HG02885 (cell line): ENCODE data around the gene MEF2D.

ENCODE experiments used
- ATAC-seq: cut with Tn5 transposase; IDR thresholded peaks from one replicate; pipeline ENCODE4 v1.9.1; 2021; ENCODE audit warnings: mild to moderate bottlenecking; ENCODE audit not compliant: unreplicated experiment, poor library complexity

Gene MEF2D

GRCh38 chr1:156502391-156502893, 1.9 kb upstream of the MEF2D start:
- no peak for ATAC-seq

DNA sequence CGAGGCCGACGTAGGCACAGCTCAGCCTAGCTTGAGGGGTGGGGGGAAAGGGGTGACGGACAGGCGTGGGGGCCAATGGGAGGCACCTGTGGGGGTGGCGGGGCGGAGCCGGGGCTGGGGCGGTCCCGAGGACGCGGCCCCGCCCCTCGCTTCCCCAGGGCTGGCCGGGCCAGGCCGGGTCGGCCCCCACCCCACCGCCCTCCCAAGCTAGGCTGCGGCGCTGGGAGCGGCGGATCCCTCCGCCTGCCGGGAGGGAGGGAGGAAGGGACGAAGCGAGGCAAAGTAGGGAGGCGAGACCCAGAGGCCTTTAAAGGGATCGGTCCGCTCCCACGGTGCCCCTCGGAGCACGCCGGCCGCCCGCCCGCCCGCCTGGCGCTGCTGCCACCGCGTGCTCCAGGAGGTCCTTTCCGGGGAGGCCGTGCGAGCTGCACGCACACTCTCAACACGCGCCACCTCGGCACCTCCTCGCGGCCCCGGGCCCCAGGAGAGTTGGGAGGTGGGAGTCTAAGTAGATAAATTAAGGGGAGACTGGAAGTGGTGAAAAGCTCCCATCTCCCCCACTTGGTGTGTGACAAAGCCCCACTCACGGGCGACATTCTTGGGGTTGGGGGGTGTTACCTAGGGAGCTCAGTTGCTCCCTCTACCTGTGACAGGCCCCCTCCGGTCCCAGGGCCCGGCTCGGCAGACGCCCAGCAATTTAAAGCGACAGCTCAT, 375 bp upstream of the MEF2D start:
- ATAC-seq, result peak; percentile 60

- ATAC-seq, result peak; percentile 0
Measured at GRCh38 chr1:156499842-156500542, 583 bp downstream of the MEF2D start.

GRCh38 chr1:156499194-156499841, 1.3 kb downstream of the MEF2D start:
- no peak for ATAC-seq

- ATAC-seq, result no peak
Measured at GRCh38 chr1:156498432-156499193, 2.0 kb downstream of the MEF2D start.

GRCh38 chr1:156497743-156498431, 2.7 kb downstream of the MEF2D start:
- ATAC-seq, result no peak

DNA sequence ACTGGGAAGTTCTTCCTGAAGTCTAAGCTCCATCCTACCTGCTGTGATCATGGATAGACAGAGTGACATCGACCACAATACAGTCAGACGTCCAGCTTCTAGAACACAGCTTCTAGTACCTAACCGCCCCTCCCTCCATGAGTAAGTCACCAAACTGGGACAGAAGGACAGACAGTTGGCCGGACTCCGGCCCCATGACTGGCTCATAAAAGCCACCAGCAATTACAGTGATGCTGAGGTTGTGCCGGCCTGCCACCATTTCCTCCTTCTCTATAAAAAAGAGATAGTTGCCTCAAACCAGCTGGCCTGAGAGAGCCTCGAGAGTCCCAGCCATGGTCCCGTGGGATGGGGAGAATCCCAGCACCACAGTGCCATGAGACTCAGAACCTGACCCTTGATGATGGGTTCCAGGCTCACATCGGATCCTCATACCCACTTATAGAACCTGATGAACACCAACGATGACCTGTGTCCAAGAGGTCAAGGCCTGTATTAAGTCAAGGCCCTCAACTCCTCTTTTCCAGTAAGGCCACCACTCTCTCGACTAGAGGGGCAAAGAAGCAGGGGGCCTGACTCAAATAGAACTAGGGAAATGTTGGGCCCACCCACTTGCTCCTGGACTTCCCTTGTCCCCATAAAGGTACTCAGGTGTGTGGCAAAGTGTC, 3.4 kb downstream of the MEF2D start:
- ATAC-seq, result no peak

- no peak for ATAC-seq
Measured at GRCh38 chr1:156496211-156496761, 4.3 kb downstream of the MEF2D start.

GRCh38 chr1:156495401-156496140, 5.0 kb downstream of the MEF2D start:
- no peak for ATAC-seq

GRCh38 chr1:156494309-156494895, 6.2 kb downstream of the MEF2D start:
- ATAC-seq, result no peak

- no peak for ATAC-seq
Measured at GRCh38 chr1:156493742-156494141, 6.8 kb downstream of the MEF2D start.

DNA sequence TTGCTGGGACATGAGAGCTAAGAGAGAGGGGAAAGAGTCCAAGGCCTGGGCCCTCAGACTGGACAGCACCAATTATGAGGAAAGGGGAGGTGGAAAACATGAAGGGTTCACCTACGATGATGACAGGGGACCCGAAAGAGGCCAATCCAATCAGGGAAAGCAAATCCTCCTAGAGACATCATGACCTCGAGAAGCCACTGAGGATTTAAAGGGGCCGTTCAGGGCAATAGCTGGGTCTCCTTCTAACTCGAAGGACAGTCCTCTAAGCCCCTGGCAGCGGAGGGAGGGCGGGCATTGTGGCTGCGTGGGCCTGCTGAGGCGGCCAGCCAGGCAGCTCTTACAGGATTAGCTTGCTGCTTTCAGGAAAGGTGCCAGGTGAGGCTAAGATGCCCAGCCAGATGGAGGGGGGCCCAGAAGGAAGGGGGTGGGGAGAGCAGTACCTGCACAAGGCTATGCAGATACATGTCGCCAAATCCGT, 7.4 kb downstream of the MEF2D start:
- ATAC-seq, result no peak

GRCh38 chr1:156492591-156493080, 7.9 kb downstream of the MEF2D start:
- ATAC-seq, result no peak

DNA sequence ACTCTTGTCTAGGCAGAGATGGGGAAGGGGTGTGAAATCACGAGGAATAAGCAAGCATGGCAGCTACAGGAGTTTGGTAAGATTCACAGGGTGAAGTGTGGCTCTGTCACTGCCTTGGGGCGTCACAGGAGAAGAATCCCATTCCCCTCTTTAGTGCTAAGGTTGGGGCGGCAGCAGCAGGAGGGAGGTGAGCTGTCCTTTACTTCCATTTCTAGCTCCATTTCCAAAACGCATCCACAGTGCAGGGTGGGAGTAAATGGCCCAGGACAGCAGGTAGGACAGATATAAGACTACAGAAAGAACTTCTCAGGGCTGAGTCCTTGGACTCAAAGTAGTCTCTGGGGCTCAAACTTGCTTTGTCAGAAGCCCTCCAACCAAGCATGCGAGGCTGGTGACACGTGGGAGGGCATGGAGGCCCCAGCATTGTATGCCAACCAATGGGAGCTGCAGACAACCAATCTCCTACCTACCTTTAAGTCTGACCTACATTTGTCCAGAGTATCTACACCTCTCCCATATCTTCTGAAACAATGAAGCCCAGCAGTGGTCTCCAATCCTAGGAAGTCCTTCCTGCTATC, 8.5 kb downstream of the MEF2D start:
- no peak for ATAC-seq

- no peak for ATAC-seq
Measured at GRCh38 chr1:156491151-156491949, 9.2 kb downstream of the MEF2D start.

DNA sequence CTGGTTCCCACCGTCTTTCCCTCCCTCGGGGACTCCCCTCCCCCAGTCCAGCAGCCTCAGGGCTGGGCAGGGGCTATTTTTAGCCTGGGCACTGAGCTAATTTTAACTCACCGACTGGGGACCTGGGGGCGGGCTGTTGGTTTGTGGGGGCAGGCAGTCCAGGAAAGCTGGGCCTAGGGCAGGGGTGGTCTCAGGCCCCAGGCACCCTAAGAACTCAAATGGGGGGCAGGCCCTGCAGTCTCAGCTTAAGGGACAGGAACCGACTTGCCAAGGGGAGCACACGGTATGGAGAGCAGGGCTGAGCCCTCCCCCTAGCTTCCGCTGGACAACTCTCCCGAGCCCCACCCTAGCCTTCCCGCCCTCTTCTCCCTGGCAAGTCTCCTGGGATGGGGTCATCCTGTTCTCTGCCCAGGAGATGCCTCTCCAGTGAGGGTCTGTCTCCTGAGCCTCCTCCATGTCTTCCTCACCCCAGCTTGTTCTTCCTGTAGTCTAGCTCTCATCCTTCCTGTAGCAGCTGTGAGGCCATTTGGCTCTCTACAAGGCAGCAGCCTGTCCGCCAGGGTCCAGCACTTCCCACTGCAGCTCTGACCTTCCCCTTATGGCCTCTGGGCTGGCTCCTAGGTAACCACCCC, 10.1 kb downstream of the MEF2D start:
- ATAC-seq, result no peak
